Gastroesophageal sphincter (tissue), 3 donors: ENCODE results near the gene BCL2L11.

Experiments
- CTCF ChIP-seq, 4 experiments: fragments of 200-600 bp in 2 of 4; fragments of 450-650 bp in 2 of 4; sonication (generic) in 1 of 4; IDR thresholded peaks; one replicate each; pipeline ENCODE4 v1.5.1; 2017 to 2019; ENCODE audit warnings: antibody characterized with exemption in 4 of 4, mild to moderate bottlenecking in 2 of 4, moderate library complexity in 2 of 4
- EP300 ChIP-seq: sonication (generic); formaldehyde crosslinking; IDR thresholded peaks from one replicate; pipeline ENCODE4 v1.6.1; 2017; ENCODE audit warnings: antibody characterized with exemption, mild to moderate bottlenecking
- POLR2AphosphoS5 ChIP-seq: sonication (generic); formaldehyde crosslinking; IDR thresholded peaks from one replicate; pipeline ENCODE4 v1.6.1; 2017; ENCODE audit warnings: antibody characterized with exemption

- TF ChIP-seq CTCF (IDR thresholded peaks at IDR 0.05): no peak
- TF ChIP-seq EP300: no peak
- TF ChIP-seq POLR2AphosphoS5: no peak
Measured at GRCh38 chr2:111118981-111119821, 1.5 kb upstream of the BCL2L11 start.
